ENCODE data around the gene FOXS1.
"Not testable (repeated sequence)": the region's sequence is repeated elsewhere in the genome, so short reads cannot be mapped to it uniquely, and the experiment has no call there.

The FOXS1 gene

GRCh38 chr20:31818376-31818908 lies 27.0 kb downstream of the FOXS1 start:
- Histone ChIP-seq H3K27me3 (ENCODE audit: control insufficient read depth, insufficient read depth, low read length) (no peaks in the 10 kb centered on the region), H3K27ac (ENCODE audit: low read depth, low read length) (no peak overlapping the region), H3K4me3 (ENCODE audit: low read depth, low read length) (no peak overlapping the region), H3K9me3 (ENCODE audit: control insufficient read depth, insufficient read depth, low read length) (no peaks in the 10 kb centered on the region), H3K4me1 (ENCODE audit: control insufficient read depth, insufficient read depth, low read length) (peaks cover 14% of the 10 kb centered on the region), H3K9ac (ENCODE audit: low read depth, low read length) (no peak overlapping the region), H3K36me3 (ENCODE audit: control insufficient read depth, insufficient read depth, low read length) (no peaks in the 10 kb centered on the region)

- H3K4me3 ChIP-seq (ENCODE audit: low read depth, low read length) = no peak overlapping the region
- H3K27me3 ChIP-seq (ENCODE audit: control insufficient read depth, insufficient read depth, low read length) = no peaks in the 10 kb centered on the region
- no peaks in the 10 kb centered on the region for H3K9me3 ChIP-seq (ENCODE audit: control insufficient read depth, insufficient read depth, low read length)
- H3K9ac ChIP-seq (ENCODE audit: low read depth, low read length) = no peak overlapping the region
- no peak overlapping the region for H3K27ac ChIP-seq (ENCODE audit: low read depth, low read length)
- H3K36me3 ChIP-seq (ENCODE audit: control insufficient read depth, insufficient read depth, low read length) = no peaks in the 10 kb centered on the region
- H3K4me1 ChIP-seq (ENCODE audit: control insufficient read depth, insufficient read depth, low read length) = peaks cover 10% of the 10 kb centered on the region; the same call in 1 of the 2 replicates
These were observed 27.9 kb downstream of the FOXS1 start for GRCh38 chr20:31817461-31817860.

DNA sequence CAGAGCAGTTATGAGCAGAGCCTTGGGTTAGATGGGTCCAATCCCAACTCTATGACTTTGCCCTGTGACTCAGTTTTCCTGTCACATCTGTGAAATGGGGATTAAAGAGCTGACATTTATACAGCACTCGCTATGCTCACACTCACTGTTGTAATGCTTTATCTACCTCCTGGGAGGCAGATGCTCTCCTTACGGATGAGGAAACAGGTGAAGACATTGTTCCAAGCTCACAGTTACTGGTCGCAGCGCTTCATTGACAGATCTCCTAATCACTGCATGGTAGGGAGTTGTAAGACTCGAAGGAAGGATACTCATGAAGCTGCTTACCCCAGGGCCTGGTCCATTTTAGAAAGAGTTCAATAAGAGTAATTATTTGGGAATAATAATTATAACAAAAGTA lies 29.2 kb downstream of the FOXS1 start:
- Histone ChIP-seq H3K9ac (ENCODE audit: low read depth, low read length) (no peak overlapping the region), H3K27ac (ENCODE audit: low read depth, low read length) (no peak overlapping the region)

DNA sequence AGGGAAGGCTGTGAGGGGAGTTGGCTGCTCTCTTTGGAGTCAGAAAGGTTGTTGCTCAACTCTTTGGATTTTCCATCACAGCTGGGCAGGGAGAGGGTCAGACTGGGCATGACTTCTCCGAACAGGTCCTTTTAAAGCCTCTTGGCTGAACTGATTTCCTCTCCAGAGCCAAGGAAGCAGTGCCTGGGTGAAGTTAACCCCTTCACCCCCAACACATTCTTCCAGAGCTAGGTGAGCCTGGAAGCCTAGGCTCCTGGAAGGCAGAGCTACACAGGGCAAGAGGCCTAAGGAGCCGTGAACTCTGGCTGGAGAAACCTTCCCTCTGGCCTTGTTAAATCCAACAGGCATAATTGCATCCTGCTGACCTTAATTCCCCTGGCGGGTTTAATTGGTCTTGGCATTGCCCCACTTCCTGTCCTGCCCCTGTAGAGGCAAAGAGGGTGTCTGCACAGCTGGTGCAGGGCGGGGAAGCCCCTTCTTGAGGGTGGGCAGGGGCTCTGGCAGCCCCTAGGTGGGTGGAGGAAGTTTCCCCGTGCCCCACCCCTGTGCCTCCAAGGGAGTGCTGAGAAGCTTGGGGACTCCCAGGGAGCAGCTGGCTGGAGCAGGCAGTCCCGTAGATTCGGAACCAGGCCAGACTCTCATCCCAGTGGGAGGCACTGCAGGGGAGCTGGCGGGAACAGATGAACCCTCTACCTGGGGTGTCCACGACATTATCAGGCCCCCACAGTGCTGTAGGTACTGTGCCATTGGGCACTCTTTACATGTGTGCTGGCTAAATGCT lies 29.8 kb downstream of the FOXS1 start:
- no peaks in the 10 kb centered on the region for H3K9me3 ChIP-seq (ENCODE audit: control insufficient read depth, insufficient read depth, low read length)
- H3K27ac ChIP-seq (ENCODE audit: low read depth, low read length) = no peak overlapping the region
- H3K4me3 ChIP-seq (ENCODE audit: low read depth, low read length) = no peak overlapping the region
- no peak overlapping the region for H3K9ac ChIP-seq (ENCODE audit: low read depth, low read length)
- H3K36me3 ChIP-seq (ENCODE audit: control insufficient read depth, insufficient read depth, low read length) = no peaks in the 10 kb centered on the region
- no peaks in the 10 kb centered on the region for H3K27me3 ChIP-seq (ENCODE audit: control insufficient read depth, insufficient read depth, low read length)
- peaks cover 10% of the 10 kb centered on the region; the same call in 1 of the 2 replicates for H3K4me1 ChIP-seq (ENCODE audit: control insufficient read depth, insufficient read depth, low read length)

More for the DNA sequence above, 29.2 kb downstream of the FOXS1 start:
- Histone ChIP-seq H3K9me3 (ENCODE audit: control insufficient read depth, insufficient read depth, low read length) (no peaks in the 10 kb centered on the region), H3K27me3 (ENCODE audit: control insufficient read depth, insufficient read depth, low read length) (no peaks in the 10 kb centered on the region), H3K36me3 (ENCODE audit: control insufficient read depth, insufficient read depth, low read length) (no peaks in the 10 kb centered on the region), H3K4me3 (ENCODE audit: low read depth, low read length) (no peak overlapping the region), H3K4me1 (ENCODE audit: control insufficient read depth, insufficient read depth, low read length) (peaks cover 10% of the 10 kb centered on the region; the same call in 1 of the 2 replicates)

DNA sequence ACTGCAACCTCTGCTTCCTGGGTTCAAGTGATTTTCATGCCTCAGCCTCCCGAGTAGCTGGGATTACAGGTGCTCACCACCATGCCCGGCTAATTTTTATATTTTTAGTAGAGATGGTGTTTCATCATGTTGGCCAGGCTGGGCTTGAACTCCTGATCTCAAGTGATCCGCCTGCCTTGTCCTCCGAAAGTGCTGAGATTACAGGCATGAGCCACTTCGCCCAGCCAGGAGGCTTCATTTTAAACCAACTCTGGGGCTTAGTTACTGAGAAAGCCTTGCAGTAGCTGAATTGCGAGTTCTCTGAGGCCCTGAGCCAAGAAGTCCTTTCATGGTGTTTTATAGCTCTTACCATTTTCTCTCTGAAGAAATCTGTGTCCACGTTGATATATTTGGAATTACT lies 31.3 kb downstream of the FOXS1 start:
- not testable (repeated sequence) for H3K9ac ChIP-seq (ENCODE audit: low read depth, low read length); H3K36me3 ChIP-seq (ENCODE audit: control insufficient read depth, insufficient read depth, low read length); H3K4me1 ChIP-seq (ENCODE audit: control insufficient read depth, insufficient read depth, low read length); H3K9me3 ChIP-seq (ENCODE audit: control insufficient read depth, insufficient read depth, low read length); H3K27ac ChIP-seq (ENCODE audit: low read depth, low read length); H3K27me3 ChIP-seq (ENCODE audit: control insufficient read depth, insufficient read depth, low read length); H3K4me3 ChIP-seq (ENCODE audit: low read depth, low read length)

DNA sequence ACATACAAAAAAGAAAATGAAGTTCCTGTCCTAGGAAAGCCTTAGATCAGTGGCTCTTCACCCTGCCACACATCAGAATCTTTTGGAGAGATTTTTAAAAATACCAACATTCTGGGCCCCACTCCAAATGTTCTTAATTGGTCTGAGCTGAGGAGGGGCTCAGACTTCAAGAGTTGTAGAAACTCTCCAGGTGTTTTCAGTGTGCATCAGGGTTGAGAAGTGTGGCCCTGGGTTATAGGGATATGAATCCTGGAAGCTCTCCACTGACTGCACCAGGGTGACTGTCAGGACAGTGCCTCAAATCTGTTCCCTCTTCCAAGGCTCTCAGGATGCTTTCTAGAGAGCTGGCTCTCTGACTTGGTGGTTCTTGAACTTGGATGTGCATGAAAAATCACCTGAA lies 31.8 kb downstream of the FOXS1 start:
- H3K4me3 ChIP-seq (ENCODE audit: low read depth, low read length) = no peak overlapping the region
- H3K27me3 ChIP-seq (ENCODE audit: control insufficient read depth, insufficient read depth, low read length) = no peaks in the 10 kb centered on the region
- H3K9ac ChIP-seq (ENCODE audit: low read depth, low read length) = no peak overlapping the region
- no peaks in the 10 kb centered on the region for H3K9me3 ChIP-seq (ENCODE audit: control insufficient read depth, insufficient read depth, low read length)
- H3K27ac ChIP-seq (ENCODE audit: low read depth, low read length) = no peak overlapping the region
- no peaks in the 10 kb centered on the region for H3K36me3 ChIP-seq (ENCODE audit: control insufficient read depth, insufficient read depth, low read length)
- H3K4me1 ChIP-seq (ENCODE audit: control insufficient read depth, insufficient read depth, low read length) = peaks cover 10% of the 10 kb centered on the region; the same call in 1 of the 2 replicates

DNA sequence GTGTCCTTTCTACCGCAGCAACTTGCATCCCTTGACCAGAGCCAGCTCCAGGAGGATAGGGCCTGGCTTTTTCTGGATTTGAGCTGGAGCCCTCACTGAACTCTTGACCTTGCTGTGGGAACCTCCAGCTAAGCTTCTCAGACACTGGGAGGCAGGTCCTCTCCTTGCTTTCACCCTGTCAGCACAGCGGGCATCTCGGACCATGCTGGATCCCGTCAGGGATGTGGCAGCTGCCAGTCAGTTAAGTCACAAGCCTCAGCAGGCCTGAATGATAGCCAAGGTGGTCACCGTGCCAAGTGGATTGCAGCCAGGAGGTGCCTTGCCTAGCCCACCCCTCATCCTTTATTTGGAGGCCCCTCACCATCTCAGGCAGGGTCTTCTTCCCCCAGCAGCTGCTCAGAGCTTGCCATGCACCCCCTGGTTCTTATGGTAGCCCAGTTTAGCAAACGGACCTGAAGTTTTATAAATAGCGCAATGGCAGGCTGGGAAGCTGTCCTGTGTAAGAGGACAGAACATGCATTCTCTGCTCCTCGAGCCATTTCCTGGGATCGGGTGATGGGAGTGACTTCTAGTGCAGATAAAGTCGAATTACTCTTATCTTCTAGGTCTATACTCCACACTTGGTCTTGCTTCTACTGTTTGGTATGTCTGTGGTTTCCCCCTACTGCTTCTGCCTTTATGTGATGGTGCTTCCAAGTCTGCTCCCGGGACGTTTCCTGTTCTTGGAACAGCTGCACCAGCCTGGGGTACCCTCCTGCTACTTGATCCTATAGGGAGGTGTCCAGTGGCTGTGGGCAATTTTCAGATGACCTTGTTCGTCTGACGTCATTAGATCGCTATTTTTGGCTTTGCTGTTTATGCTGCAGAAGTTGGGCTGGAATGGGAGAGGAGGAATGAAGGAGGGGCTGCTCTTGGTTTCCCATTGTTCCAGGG lies 33.3 kb downstream of the FOXS1 start:
- no peak overlapping the region for H3K4me3 ChIP-seq (ENCODE audit: low read depth, low read length)
- no peak overlapping the region for H3K27ac ChIP-seq (ENCODE audit: low read depth, low read length)
- H3K9me3 ChIP-seq (ENCODE audit: control insufficient read depth, insufficient read depth, low read length) = no peaks in the 10 kb centered on the region
- peaks cover 3% of the 10 kb centered on the region; the same call in 1 of the 2 replicates for H3K36me3 ChIP-seq (ENCODE audit: control insufficient read depth, insufficient read depth, low read length)
- no peaks in the 10 kb centered on the region for H3K27me3 ChIP-seq (ENCODE audit: control insufficient read depth, insufficient read depth, low read length)
- peaks cover 10% of the 10 kb centered on the region; the same call in 1 of the 2 replicates for H3K4me1 ChIP-seq (ENCODE audit: control insufficient read depth, insufficient read depth, low read length)
- no peak overlapping the region for H3K9ac ChIP-seq (ENCODE audit: low read depth, low read length)

DNA sequence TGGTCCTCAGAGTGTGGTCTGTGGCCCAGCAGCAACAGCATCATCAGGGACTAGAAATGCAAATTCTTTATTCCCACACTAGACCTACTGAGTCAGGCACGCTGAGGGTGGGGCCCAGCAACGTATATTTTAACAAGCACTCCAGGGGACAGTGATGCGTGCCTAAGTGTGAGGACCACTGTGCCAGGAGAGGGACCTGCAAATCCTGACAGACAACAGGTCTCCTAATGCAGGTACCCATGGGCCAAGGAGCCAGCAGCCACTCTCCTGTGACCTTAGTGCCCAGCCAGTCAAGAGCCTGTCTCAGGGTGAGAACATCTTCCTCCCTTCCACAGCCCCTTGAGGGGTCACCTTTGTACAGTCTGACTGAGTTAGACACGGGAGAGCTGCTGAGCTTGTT lies 34.2 kb downstream of the FOXS1 start:
- Histone ChIP-seq H3K36me3 (ENCODE audit: control insufficient read depth, insufficient read depth, low read length) (peaks cover 11% of the 10 kb centered on the region), H3K9me3 (ENCODE audit: control insufficient read depth, insufficient read depth, low read length) (no peaks in the 10 kb centered on the region), H3K27me3 (ENCODE audit: control insufficient read depth, insufficient read depth, low read length) (no peaks in the 10 kb centered on the region), H3K4me1 (ENCODE audit: control insufficient read depth, insufficient read depth, low read length) (peaks cover 10% of the 10 kb centered on the region; the same call in 1 of the 2 replicates), H3K27ac (ENCODE audit: low read depth, low read length) (no peak overlapping the region), H3K4me3 (ENCODE audit: low read depth, low read length) (no peak overlapping the region), H3K9ac (ENCODE audit: low read depth, low read length) (no peak overlapping the region)

DNA sequence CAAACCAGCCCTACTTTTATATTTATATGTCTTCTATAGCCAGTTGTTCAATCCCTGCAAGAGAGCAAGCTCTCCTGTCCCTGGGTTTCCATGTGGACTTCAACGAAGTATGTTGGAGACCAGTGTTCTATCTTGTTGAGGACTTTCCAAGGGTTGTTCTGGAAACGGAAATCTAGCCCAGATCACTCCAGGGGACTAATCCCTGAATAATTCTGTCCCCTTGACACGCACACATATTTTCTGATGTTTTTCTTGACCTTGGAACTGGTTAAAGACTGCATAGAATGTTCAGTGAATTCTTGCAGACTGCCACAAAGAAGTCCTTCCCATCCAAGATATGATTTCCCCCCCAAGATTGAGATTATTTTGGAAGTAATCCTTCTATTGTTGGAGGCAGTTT lies 35.7 kb downstream of the FOXS1 start:
- Histone ChIP-seq H3K9me3 (ENCODE audit: control insufficient read depth, insufficient read depth, low read length) (no peaks in the 10 kb centered on the region), H3K4me3 (ENCODE audit: low read depth, low read length) (no peak overlapping the region), H3K36me3 (ENCODE audit: control insufficient read depth, insufficient read depth, low read length) (peaks cover 19% of the 10 kb centered on the region), H3K27ac (ENCODE audit: low read depth, low read length) (no peak overlapping the region), H3K4me1 (ENCODE audit: control insufficient read depth, insufficient read depth, low read length) (no peaks in the 10 kb centered on the region), H3K9ac (ENCODE audit: low read depth, low read length) (no peak overlapping the region), H3K27me3 (ENCODE audit: control insufficient read depth, insufficient read depth, low read length) (no peaks in the 10 kb centered on the region)

DNA sequence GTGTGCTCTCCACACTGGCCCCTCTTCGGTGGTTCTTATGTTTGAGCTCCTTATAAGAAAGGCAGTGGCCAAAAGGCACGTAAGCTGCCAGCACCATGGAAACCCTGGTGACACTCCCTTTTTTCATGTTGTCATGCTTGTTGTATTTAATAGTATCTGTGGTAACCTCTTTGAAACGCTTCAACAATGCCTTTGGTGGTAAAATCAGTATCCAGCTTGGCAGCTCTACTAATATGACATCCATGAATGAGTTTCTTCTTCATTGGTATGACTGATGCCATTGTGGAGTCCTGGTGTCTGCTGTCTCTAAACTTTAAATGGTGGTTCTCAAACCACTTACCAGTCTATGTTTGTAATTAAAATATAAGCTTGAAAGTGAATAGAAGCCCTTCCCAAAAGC lies 36.9 kb downstream of the FOXS1 start:
- Histone ChIP-seq H3K9me3 (ENCODE audit: control insufficient read depth, insufficient read depth, low read length) (no peaks in the 10 kb centered on the region), H3K27ac (ENCODE audit: low read depth, low read length) (no peak overlapping the region), H3K27me3 (ENCODE audit: control insufficient read depth, insufficient read depth, low read length) (no peaks in the 10 kb centered on the region), H3K4me1 (ENCODE audit: control insufficient read depth, insufficient read depth, low read length) (no peaks in the 10 kb centered on the region), H3K9ac (ENCODE audit: low read depth, low read length) (no peak overlapping the region), H3K4me3 (ENCODE audit: low read depth, low read length) (no peak overlapping the region), H3K36me3 (ENCODE audit: control insufficient read depth, insufficient read depth, low read length) (peaks cover 26% of the 10 kb centered on the region)

All from HUES48 (cell line).